HCT116 (cell line): ENCODE results near the gene SLC44A5. TPM values are rescaled to one million over a fixed set of nuclear protein-coding genes. Genes with fewer than 3 reads are reported as not detected.

Source experiments
- ATAC-seq: fragments of 200-7000 bp; cut with Tn5 transposase; 2 replicates; pipeline ENCODE4 v1.9.1; 2020; ENCODE audit warnings: mild to moderate bottlenecking, moderate library complexity
- BruUV-seq: library from RNA; stranded (reverse); fragments of 400-500 nt; replicated peaks from 2 replicates; lab custom pipeline; 2021; lab: Mats Ljungman, UMichigan
- CTCF ChIA-PET: fragments of 300-600 bp; sonication (Branson Sonifier 250); formaldehyde crosslinking; loops from one replicate; lab custom pipeline; 2021; ENCODE audit warnings: antibody characterized with exemption; lab: Charles Lee
- POLR2A ChIA-PET: fragments of 300-600, 350-600 bp; sonication (Branson Sonifier 250); formaldehyde crosslinking; loops from one replicate; lab custom pipeline; 2021; ENCODE audit warnings: antibody characterized with exemption; lab: Charles Lee
- RAD21 ChIA-PET, 2 experiments: fragments of 300-600 bp; sonication (Branson Sonifier 250); formaldehyde crosslinking; loops; one replicate each; lab custom pipeline; 2023; ENCODE audit warnings: low total read pairs in 2 of 2; ENCODE audit not compliant: uncharacterized antibody in 2 of 2, unreplicated experiment in 2 of 2, low non-redundant PET in 1 of 2; lab: Charles Lee
- DNase-seq: peaks from one replicate; pipeline ENCODE4 v3.0.0-alpha.2; 2010; ENCODE audit warnings: low read depth, low spot score
- H2AFZ ChIP-seq: fragments of 200-600 bp; shearing (Covaris generic), sonication (generic); 2 replicates; pipeline ENCODE4 v1.6.1; 2017; ENCODE audit warnings: low read depth, mixed run types, mixed read lengths, antibody characterized with exemption, low read length; ENCODE audit not compliant: poor library complexity, severe bottlenecking
- H3K27ac ChIP-seq: 2 replicates; pipeline ENCODE4 v1.5.1; 2012; ENCODE audit warnings: low read depth, low read length
- H3K27me3 ChIP-seq: fragments of 200-600 bp; sonication (generic); 2 replicates; pipeline ENCODE4 v1.6.1; 2016; ENCODE audit warnings: mixed run types, low read length, mixed read lengths; ENCODE audit not compliant: insufficient read depth
- H3K36me3 ChIP-seq, 2 experiments: fragments of 200-500 bp in 1 of 2; fragments of 200-600 bp in 1 of 2; sonication (Bioruptor generic) in 1 of 2; sonication (generic) in 1 of 2; 2 replicates each; pipeline versions ENCODE4 v1.5.1 to v1.6.1; 2014 to 2016; ENCODE audit warnings: low read length in 2 of 2, inconsistent platforms in 1 of 2, mixed read lengths in 1 of 2, mixed run types in 1 of 2; ENCODE audit not compliant: insufficient read depth in 2 of 2, control insufficient read depth in 1 of 2
- H3K4me1 ChIP-seq, 2 experiments: fragments of 200-600 bp in 1 of 2; sonication (generic) in 1 of 2; 2 replicates each; pipeline versions ENCODE4 v1.5.1 to v1.6.1; 2012 to 2017; ENCODE audit warnings: low read length in 2 of 2, inconsistent platforms in 1 of 2, mild to moderate bottlenecking in 1 of 2, mixed read lengths in 1 of 2, mixed run types in 1 of 2, moderate library complexity in 1 of 2; ENCODE audit not compliant: insufficient read depth in 2 of 2, control insufficient read depth in 1 of 2
- H3K4me2 ChIP-seq: fragments of 200-600 bp; sonication (generic); 2 replicates; pipeline ENCODE4 v1.6.1; 2017; ENCODE audit warnings: mixed run types, low read length, mixed read lengths
- H3K4me3 ChIP-seq, 2 experiments: fragments of 200-600 bp in 1 of 2; sonication (generic) in 1 of 2; replicated peaks in 1 of 2; 2 replicates each; pipeline ENCODE4 v1.5.1; 2011 to 2016; ENCODE audit warnings: low read length in 2 of 2, control low read depth in 1 of 2, low read depth in 1 of 2, mild to moderate bottlenecking in 1 of 2, mixed read lengths in 1 of 2, mixed run types in 1 of 2
- H3K79me2 ChIP-seq: fragments of 200-600 bp; sonication (generic); 2 replicates; pipeline ENCODE4 v1.6.1; 2017; ENCODE audit warnings: mild to moderate bottlenecking, mixed run types, low read length, moderate library complexity, mixed read lengths; ENCODE audit not compliant: insufficient read depth
- H3K9ac ChIP-seq: fragments of 200-600 bp; sonication (generic); 2 replicates; pipeline ENCODE4 v1.6.1; 2016; ENCODE audit warnings: low read length, mixed read lengths
- H3K9me2 ChIP-seq: fragments of 200-600 bp; sonication (generic), shearing (Covaris generic); 2 replicates; pipeline ENCODE4 v1.6.1; 2017; ENCODE audit warnings: mixed run types, mild to moderate bottlenecking, moderate library complexity; ENCODE audit not compliant: insufficient read depth
- H3K9me3 ChIP-seq, 2 experiments: fragments of 200-500 bp in 1 of 2; fragments of 200-600 bp in 1 of 2; sonication (Bioruptor generic) in 1 of 2; sonication (generic) in 1 of 2; 2 replicates each; pipeline ENCODE4 v1.6.1; 2014 to 2017; ENCODE audit warnings: low read length in 2 of 2, mixed read lengths in 2 of 2, inconsistent platforms in 1 of 2, low read depth in 1 of 2, mild to moderate bottlenecking in 1 of 2, mixed run types in 1 of 2, moderate library complexity in 1 of 2; ENCODE audit not compliant: control insufficient read depth in 1 of 2, insufficient read depth in 1 of 2
- H4K20me1 ChIP-seq: fragments of 200-600 bp; sonication (generic), shearing (Covaris generic); 2 replicates; pipeline ENCODE4 v1.6.1; 2017; ENCODE audit warnings: mixed run types, mild to moderate bottlenecking, moderate library complexity; ENCODE audit not compliant: insufficient read depth
- EZH2phosphoT487 ChIP-seq: fragments of 200-600 bp; IDR thresholded peaks from 2 replicates; pipeline ENCODE4 v1.6.1; 2018; ENCODE audit warnings: antibody characterized with exemption, borderline replicate concordance
- SIN3A ChIP-seq: IDR thresholded peaks from 2 replicates; pipeline ENCODE4 v1.6.1; 2012; ENCODE audit warnings: low read depth
- SP1 ChIP-seq: IDR thresholded peaks from 2 replicates; pipeline ENCODE4 v1.6.1; 2012; ENCODE audit warnings: low read depth
- TCF7L2 ChIP-seq: IDR thresholded peaks from 2 replicates; pipeline ENCODE4 v1.7.0; 2011; ENCODE audit warnings: borderline replicate concordance, inconsistent platforms; ENCODE audit not compliant: insufficient read depth, insufficient read length; ENCODE audit errors: extremely low read depth
- YY1 ChIP-seq: IDR thresholded peaks from 2 replicates; pipeline ENCODE4 v1.6.1; 2011; ENCODE audit warnings: low read length, low read depth, moderate library complexity, mild to moderate bottlenecking; ENCODE audit not compliant: insufficient replicate concordance; ENCODE audit errors: extremely low read depth
- intact Hi-C: fragments of 100-400 bp; cut with micrococcal nuclease; formaldehyde crosslinking; loops from 2 replicates; pipeline ENCODE4 v1.10.0; 2022
- total RNA-seq: library from RNA; stranded (reverse); gene quantifications from one replicate; pipeline ENCODE4 v1.2.1, GENCODE V29; 2021; ENCODE audit not compliant: unreplicated experiment
- TF ChIP-seq, protein P1 (sequence below): IDR thresholded peaks from 2 replicates; pipeline ENCODE4 v1.6.1; 2011; ENCODE audit warnings: mild to moderate bottlenecking, low read length, moderate library complexity; ENCODE audit not compliant: insufficient replicate concordance; ENCODE audit errors: extremely low read depth

Gene SLC44A5
- total RNA-seq, 1 experiment from 2014 or later, result 2.4 TPM

- TF ChIP-seq, protein P1, sequence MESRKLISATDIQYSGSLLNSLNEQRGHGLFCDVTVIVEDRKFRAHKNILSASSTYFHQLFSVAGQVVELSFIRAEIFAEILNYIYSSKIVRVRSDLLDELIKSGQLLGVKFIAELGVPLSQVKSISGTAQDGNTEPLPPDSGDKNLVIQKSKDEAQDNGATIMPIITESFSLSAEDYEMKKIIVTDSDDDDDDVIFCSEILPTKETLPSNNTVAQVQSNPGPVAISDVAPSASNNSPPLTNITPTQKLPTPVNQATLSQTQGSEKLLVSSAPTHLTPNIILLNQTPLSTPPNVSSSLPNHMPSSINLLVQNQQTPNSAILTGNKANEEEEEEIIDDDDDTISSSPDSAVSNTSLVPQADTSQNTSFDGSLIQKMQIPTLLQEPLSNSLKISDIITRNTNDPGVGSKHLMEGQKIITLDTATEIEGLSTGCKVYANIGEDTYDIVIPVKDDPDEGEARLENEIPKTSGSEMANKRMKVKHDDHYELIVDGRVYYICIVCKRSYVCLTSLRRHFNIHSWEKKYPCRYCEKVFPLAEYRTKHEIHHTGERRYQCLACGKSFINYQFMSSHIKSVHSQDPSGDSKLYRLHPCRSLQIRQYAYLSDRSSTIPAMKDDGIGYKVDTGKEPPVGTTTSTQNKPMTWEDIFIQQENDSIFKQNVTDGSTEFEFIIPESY, result no peak
- TF ChIP-seq, all 23 proteins: peak for 0
Measured at GRCh38 chr1:75353051-75353450, 257.9 kb downstream of the SLC44A5 start (continued).

GRCh38 chr1:75345538-75346292, 265.2 kb downstream of the SLC44A5 start:
- intact Hi-C loops, result no loop called here
- Histone ChIP-seq H3K9ac (no peak overlapping the region), H2AFZ (no peak overlapping the region), H3K4me3 (no peak overlapping the region), H3K36me3 (no peaks in the 10 kb centered on the region), H3K4me1 (no peaks in the 10 kb centered on the region), H3K27me3 (no peaks in the 10 kb centered on the region), H3K27ac (no peak overlapping the region), H3K9me3 (no peaks in the 10 kb centered on the region), H3K4me2 (no peak overlapping the region), H3K79me2 (no peaks in the 10 kb centered on the region), H3K9me2 (no peaks in the 10 kb centered on the region), H4K20me1 (no peaks in the 10 kb centered on the region)
- no peak for TF ChIP-seq EZH2phosphoT487
- TF ChIP-seq SIN3A, result no peak
- no peak for TF ChIP-seq YY1
- no peak for TF ChIP-seq TCF7L2
- TF ChIP-seq SP1, result no peak
- DNase-seq, result no peak
- no peak for ATAC-seq
- CTCF ChIA-PET, result no interaction called here
- RAD21 ChIA-PET, result no interaction called here
- POLR2A ChIA-PET, result no interaction called here
- BruUV-seq, result no TSS peak
